Activated T-helper 9 cell treated with anti-CD3 and anti-CD28 coated beads, Interleukin-2, amount 50 U/mL, for 16 hours (primary cell): ENCODE data around the gene EFS.

Experiments used
- DNase-seq: peaks from one replicate; pipeline ENCODE4 v3.0.0-alpha.2; 2020; ENCODE audit warnings: low read depth

EFS gene

DNA sequence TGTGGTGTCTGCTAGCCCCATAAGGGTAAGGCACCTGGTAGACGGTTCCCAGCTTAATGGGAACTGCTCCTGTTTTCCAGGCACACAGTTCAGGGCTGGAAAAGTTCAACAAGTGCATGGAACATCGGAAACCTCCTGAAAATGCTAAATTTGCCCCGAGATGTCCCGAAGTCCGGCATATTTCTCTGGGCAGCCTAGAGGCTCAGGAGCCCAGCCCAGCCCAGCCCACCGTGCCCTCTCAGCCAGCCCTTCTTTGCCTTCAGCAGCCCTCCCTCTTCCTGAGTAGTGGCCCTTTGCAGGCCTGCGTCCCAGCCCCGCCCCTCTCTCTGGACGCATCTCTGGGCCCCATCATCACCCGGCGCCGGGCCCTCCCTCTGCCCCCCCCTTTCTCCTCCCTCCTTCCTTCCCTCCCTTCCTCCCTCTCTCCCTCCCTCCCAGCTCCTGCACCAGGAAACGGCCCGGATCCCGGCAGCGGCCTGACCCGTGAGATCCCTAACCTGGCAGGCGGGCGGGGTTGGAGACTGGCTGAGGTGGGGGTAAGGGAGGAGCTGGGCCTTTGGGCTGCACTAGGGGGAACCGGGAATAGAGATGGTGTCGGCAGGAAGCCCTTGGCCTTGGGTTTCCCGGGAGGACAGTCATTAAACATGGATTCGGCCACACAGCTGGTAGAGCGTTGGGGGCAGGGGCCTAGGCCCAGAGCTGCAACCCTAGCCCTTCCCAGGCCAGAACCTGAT lies 58.4 kb downstream of the EFS start, which contains the start of gene BCL2L2:
Gene BCL2L2, plus strand, starts transcription at position 422 of the 734 bp plus-strand sequence. CDS start 935 bp downstream, outside the sequence.
- no peak for DNase-seq
